ENCODE results near the gene SERTAD1.

DNA sequence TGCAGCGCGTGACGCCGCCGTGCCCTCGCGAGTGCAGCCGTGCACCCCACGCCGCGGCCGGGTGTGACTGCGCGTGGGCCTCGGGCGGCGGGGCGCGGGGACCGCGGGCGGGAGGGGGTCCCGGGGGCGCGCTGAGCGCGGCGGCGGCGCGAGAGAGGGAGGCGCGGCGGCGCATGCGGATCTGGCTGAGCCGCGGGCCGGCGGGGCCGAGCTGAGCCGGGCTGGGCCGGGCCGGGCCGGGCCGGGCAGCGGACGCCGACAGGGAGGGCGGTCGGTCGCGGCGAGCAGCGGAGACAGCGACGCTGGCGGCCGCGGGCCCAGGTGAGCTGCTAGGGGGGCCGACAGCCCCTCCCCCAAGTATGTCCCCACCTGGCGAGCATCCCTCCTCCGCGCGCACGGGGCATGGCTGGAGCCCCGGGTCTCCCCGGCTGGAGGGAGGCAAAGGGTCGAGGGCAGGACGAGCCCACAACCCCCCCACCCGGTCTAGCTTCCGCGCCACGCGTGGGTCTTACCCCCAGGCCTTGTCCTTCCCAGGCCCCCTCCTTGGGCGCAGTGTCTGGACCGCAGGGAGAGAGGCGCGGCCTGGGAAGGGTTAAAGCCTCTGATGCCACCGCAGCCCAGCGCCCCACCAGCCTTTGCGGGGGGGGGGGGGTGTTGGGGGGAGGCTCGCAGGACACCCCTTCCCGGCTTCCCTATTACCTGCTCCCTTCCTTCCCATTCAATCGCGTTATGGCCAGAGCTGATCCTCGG, 41.4 kb upstream of the SERTAD1 start, which contains the start of gene SPTBN4:
- TF ChIP-seq, protein P1, sequence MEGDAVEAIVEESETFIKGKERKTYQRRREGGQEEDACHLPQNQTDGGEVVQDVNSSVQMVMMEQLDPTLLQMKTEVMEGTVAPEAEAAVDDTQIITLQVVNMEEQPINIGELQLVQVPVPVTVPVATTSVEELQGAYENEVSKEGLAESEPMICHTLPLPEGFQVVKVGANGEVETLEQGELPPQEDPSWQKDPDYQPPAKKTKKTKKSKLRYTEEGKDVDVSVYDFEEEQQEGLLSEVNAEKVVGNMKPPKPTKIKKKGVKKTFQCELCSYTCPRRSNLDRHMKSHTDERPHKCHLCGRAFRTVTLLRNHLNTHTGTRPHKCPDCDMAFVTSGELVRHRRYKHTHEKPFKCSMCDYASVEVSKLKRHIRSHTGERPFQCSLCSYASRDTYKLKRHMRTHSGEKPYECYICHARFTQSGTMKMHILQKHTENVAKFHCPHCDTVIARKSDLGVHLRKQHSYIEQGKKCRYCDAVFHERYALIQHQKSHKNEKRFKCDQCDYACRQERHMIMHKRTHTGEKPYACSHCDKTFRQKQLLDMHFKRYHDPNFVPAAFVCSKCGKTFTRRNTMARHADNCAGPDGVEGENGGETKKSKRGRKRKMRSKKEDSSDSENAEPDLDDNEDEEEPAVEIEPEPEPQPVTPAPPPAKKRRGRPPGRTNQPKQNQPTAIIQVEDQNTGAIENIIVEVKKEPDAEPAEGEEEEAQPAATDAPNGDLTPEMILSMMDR (IDR thresholded peaks at IDR 0.05), result no peak
- no peak for TF ChIP-seq POLR2AphosphoS5 (IDR thresholded peaks at IDR 0.05; ENCODE audit: insufficient read depth in 1 of 2, low read depth in 1 of 2)

All from vagina (tissue), 2 donors.